Effector CD4-positive, alpha-beta T cell (primary cell): ENCODE data around the gene MSANTD1.

Experiments used
- DNase-seq: peaks from one replicate; pipeline ENCODE4 v3.0.0-alpha.2; 2020
- total RNA-seq: gene quantifications from one replicate; lab custom pipeline; 2026; lab: John Stamatoyannopoulos, UW

MSANTD1 gene
- total RNA-seq, result 1.7 reads per million

GRCh38 chr4:3248811-3249661 lies at the start of gene MSANTD1:
Gene MSANTD1, plus strand, starts transcription at chr4:3249159. Its CDS starts 64 bp downstream, at chr4:3249223.
- no peak for DNase-seq

- no peak for DNase-seq
Measured at GRCh38 chr4:3199653-3200422, 49.1 kb upstream of the MSANTD1 start.

- DNase-seq, result no peak
Measured at GRCh38 chr4:3200423-3201090, 48.4 kb upstream of the MSANTD1 start.

- DNase-seq, result peak; percentile 66
Measured at GRCh38 chr4:3201718-3202702, 46.9 kb upstream of the MSANTD1 start.

GRCh38 chr4:3202836-3203820 lies 45.8 kb upstream of the MSANTD1 start:
- no peak for DNase-seq

- DNase-seq, result no peak
Measured at GRCh38 chr4:3203971-3204431, 45.0 kb upstream of the MSANTD1 start.

GRCh38 chr4:3205995-3206394 lies 43.0 kb upstream of the MSANTD1 start:
- DNase-seq, result no peak

GRCh38 chr4:3206439-3207100 lies 42.4 kb upstream of the MSANTD1 start:
- DNase-seq, result no peak

- DNase-seq, result no peak
Measured at GRCh38 chr4:3207531-3208037, 41.4 kb upstream of the MSANTD1 start.

GRCh38 chr4:3208826-3209225 lies 40.1 kb upstream of the MSANTD1 start:
- no peak for DNase-seq

GRCh38 chr4:3209551-3210325 lies 39.2 kb upstream of the MSANTD1 start:
- no peak for DNase-seq

GRCh38 chr4:3210467-3210866 lies 38.5 kb upstream of the MSANTD1 start:
- no peak for DNase-seq

- DNase-seq, result no peak
Measured at GRCh38 chr4:3211866-3212265, 37.1 kb upstream of the MSANTD1 start.

GRCh38 chr4:3212391-3213105 lies 36.4 kb upstream of the MSANTD1 start:
- DNase-seq, result no peak

GRCh38 chr4:3213106-3213425 lies 35.9 kb upstream of the MSANTD1 start:
- no peak for DNase-seq

- no peak for DNase-seq
Measured at GRCh38 chr4:3213661-3214250, 35.2 kb upstream of the MSANTD1 start.

GRCh38 chr4:3215256-3215655 lies 33.7 kb upstream of the MSANTD1 start:
- no peak for DNase-seq

- DNase-seq, result no peak
Measured at GRCh38 chr4:3215733-3216132, 33.2 kb upstream of the MSANTD1 start.
